Endothelial cell of umbilical vein (primary cell): ENCODE results near the gene CYP2A6.

ENCODE experiments used
- CTCF ChIP-seq, 2 donors: IDR thresholded peaks; 1 replicate in 1 of 2; 2 replicates in 1 of 2; pipeline ENCODE4 v1.5.1; 2011; ENCODE audit warnings: low read length in 2 of 2, mild to moderate bottlenecking in 2 of 2, moderate library complexity in 2 of 2, control low read depth in 1 of 2, inconsistent platforms in 1 of 2, low read depth in 1 of 2; ENCODE audit not compliant: insufficient read depth in 1 of 2; ENCODE audit errors: extremely low read depth in 1 of 2
- EZH2 ChIP-seq: IDR thresholded peaks from 2 replicates; pipeline ENCODE4 v1.6.1; 2012; ENCODE audit warnings: borderline replicate concordance, low read depth, mild to moderate bottlenecking, moderate library complexity, low read length, inconsistent platforms; ENCODE audit not compliant: severe bottlenecking
- POLR2A ChIP-seq: IDR thresholded peaks from 2 replicates; pipeline ENCODE4 v1.6.1; 2012; ENCODE audit warnings: low read depth, mild to moderate bottlenecking, control low read depth, low read length
- POLR2AphosphoS5 ChIP-seq: IDR thresholded peaks from 2 replicates; pipeline ENCODE4 v1.6.1; 2012; ENCODE audit warnings: low read depth, mild to moderate bottlenecking, control low read depth, low read length, moderate library complexity; ENCODE audit not compliant: insufficient read depth

- TF ChIP-seq CTCF (IDR thresholded peaks at IDR 0.05; ENCODE audit: extremely low read depth in 1 of 2, insufficient read depth in 1 of 2, low read depth in 1 of 2, low read length in 2 of 2) (no peak), POLR2A (no peak), POLR2AphosphoS5 (no peak), EZH2 (no peak)
These were observed 51.3 kb downstream of the CYP2A6 start, which contains the start of gene EGLN2 for GRCh38 chr19:40798683-40799557.
